GM12892 (cell line): ENCODE measurements around the gene PTEN.

Experiments
- POLR2A ChIP-seq: IDR thresholded peaks from 2 replicates; pipeline ENCODE4 v1.6.1; 2011; ENCODE audit warnings: low read depth, low read length, control low read depth
- POLR2AphosphoS5 ChIP-seq: IDR thresholded peaks from 2 replicates; pipeline ENCODE4 v1.6.1; 2011; ENCODE audit warnings: low read depth, low read length, control low read depth
- TAF1 ChIP-seq: IDR thresholded peaks from 2 replicates; pipeline ENCODE4 v1.6.1; 2011; ENCODE audit warnings: low read depth, mild to moderate bottlenecking, control low read depth, low read length, borderline replicate concordance

- no peak for TF ChIP-seq POLR2A
- no peak for TF ChIP-seq TAF1
- TF ChIP-seq POLR2AphosphoS5: no peak
Observed at GRCh38 chr10:87837445-87837844, 26.0 kb upstream of the PTEN start.
